Medulla oblongata (tissue), 1 donor: Measurements from ENCODE around the gene TM6SF1.
"Not testable (repeated sequence)": the region's sequence is repeated elsewhere in the genome, so short reads cannot be mapped to it uniquely, and the experiment has no call there.

ENCODE experiments used
- DNase-seq: peaks from one replicate; pipeline ENCODE4 v3.0.0-alpha.2; 2015; ENCODE audit errors: extremely low spot score

The TM6SF1 gene

GRCh38 chr15:83106994-83107840 lies at the start of gene TM6SF1:
Gene TM6SF1, plus strand, starts transcription at chr15:83107645. Its CDS starts 36 bp downstream, at chr15:83107681.
- no peak for DNase-seq

GRCh38 chr15:83057696-83058376 lies 49.6 kb upstream of the TM6SF1 start:
- peak; percentile 19 for DNase-seq

DNA sequence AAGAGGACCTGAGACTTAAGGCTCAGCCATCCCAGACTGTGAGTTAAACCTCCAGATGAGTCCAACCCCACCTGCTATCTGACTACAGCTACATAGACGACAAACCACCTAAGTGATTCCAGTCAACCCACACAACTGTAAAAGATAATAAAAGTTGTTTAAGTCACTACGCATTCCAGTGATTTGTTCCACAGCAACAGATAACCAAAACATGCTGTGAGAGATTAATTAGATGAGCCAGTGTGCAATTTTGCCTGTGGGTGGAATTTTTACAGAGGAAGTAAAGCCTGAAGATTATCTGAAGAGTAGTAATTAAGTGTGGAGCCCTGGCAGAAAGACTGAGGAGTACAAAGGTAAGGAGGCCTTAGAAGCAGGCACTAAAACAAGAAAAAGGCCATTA lies 45.8 kb upstream of the TM6SF1 start:
- no peak for DNase-seq

DNA sequence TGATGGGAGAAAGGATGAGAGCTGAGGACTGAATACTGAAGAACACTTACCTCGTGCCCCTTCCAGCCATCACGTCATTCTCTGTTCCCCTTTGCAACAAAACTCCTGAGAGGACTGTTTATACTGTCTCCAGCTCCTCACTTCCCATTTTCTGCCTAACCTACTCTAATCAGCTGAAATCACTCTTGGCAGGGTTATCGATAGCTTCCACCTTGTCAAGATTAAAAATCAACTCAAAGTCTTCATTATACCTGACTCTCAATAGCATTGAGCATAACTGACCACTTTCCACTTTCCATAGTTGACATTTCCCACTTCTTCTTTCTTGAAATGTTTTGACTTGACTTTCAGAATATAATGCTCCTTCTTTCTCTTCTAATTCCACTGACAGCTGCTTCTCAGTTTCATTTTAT lies 44.7 kb upstream of the TM6SF1 start:
- peak; percentile 71 for DNase-seq

GRCh38 chr15:83063551-83063950 lies 43.9 kb upstream of the TM6SF1 start:
- DNase-seq, result peak; percentile 27

- peak; percentile 4 for DNase-seq
Measured at GRCh38 chr15:83064859-83065258, 42.6 kb upstream of the TM6SF1 start.

DNA sequence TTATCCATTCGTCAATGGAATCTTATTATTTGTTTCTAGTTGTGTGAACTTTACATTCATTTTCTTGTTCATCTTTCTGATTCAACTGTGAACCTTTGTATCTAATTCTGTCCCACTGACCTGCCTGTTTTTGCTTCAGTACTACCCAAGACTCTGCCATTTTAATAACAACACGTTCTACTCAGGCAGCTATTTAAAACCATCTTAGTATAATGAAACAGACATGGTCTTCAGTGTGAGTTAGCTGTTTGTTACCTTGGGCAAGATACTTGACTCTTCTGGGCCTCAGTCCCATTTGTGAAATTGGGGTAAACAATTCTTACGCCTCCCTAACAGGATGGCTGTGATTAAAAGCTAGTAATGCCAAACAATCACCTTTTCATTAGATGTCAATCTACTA lies 42.0 kb upstream of the TM6SF1 start:
- peak; percentile 2 for DNase-seq

- peak; percentile 16 for DNase-seq
Measured at GRCh38 chr15:83066034-83066733, 41.3 kb upstream of the TM6SF1 start.

GRCh38 chr15:83066734-83067637 lies 40.5 kb upstream of the TM6SF1 start, which contains the start of gene BTBD1:
Gene BTBD1, minus strand, starts transcription at chr15:83067252. Its CDS starts 101 bp downstream, at chr15:83067151.
- peak; percentile 92 for DNase-seq

DNA sequence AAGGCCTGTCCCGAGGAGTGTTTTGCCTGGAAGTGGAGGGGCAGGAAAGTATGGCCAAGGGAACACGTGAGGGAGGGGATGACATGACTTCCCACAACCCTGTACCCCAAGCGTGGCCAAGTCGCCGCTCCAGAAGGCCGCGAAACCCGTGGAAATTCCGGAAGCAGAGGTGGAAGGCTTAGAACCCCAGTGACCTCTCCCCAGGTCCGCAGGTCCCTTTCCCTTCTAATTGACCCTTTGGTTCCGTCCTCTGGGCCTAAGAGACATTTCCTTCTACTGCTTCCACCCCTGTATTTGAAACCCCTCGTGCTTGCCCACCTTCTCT lies 39.8 kb upstream of the TM6SF1 start:
- no peak for DNase-seq

GRCh38 chr15:83068054-83068453 lies 39.4 kb upstream of the TM6SF1 start:
- peak; percentile 7 for DNase-seq

DNA sequence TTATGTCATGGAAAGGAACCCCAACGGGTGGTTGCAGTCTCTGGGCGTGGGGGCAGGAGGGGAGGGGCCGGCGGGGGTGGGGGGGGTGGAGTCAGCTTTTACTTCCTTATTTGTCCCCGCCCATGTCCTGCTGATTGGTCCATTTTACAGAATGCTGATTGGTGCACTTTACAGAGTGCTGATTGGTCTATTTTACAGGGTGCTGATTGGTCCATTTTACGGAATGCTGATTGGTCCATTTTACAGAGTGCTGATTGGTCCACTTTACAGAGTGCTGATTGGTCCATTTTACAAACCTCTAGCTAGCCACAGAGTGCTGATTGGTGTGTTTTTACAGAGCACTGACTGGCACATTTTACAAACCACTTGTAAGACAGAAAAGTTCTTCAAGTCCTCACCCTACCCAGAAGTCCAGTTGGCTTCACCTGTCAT lies 38.2 kb upstream of the TM6SF1 start:
- not testable (repeated sequence) for DNase-seq

DNA sequence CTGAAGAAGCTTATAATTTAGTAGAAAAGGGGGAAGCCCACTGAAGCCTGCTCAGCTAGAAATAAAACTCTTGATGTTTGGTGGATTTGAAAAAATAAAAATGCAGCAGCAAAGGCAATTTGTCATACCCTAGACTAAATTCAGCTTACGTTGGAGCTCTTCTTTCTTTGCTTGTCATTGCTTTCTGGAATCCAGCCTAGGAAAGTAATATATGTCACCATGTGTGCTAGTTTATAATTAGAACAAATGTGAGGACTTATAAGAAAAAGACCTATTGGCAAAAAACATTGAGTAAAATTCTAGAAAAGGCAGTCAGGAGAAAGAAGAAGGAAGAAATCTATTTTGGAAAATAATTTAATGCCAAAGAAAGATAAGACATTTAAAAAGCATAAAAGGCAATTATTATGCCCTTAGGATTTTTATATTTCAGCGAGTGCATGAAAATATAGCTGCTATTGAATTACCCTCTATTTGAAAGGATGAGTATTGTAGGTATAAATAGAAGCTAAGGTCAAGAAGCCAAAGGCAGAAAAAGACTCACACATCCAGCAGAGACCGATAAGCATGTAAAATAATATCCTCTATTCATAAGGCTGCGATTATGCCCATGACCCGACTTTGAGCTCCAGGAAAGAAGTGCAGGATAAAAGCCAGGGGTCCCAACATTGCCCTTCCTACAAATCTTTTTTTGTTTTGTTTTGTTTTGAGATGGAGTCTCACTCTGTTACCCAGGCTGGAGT lies 29.8 kb upstream of the TM6SF1 start:
- DNase-seq, result no peak

- DNase-seq, result no peak
Measured at GRCh38 chr15:83078712-83079111, 28.7 kb upstream of the TM6SF1 start.

DNA sequence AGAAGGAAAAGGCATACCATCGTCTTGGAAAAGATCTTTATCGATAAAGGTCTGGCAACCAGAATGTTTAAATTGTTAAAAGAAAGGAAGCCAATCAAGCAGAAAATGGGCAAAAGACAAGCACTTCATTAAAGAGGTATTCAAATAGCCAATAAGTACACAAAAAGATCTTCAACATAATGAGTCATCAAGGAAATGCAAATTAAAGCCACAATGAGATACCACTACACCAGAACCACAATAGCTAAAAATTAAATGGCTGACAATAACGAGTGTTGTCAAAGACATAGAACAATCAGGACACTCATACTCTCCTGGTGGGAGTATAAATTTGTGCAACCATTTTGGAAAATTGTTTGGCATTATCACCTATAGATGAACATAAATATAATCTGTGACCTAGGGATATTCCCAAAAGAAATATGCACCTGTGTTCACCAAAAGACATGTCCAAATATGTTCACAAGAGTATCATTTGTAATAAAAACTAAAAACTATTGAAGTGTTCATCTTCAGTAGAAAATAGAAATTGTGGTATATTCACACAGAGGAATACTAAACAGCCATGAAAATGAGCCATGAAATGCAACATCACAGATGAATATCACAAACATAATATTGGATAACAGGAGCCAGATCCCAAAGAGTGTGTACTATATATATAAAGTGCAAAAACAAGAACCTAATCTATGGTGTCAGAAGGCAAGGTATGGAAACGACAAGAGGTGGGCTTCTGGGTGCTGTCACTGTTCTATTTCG lies 26.0 kb upstream of the TM6SF1 start:
- DNase-seq, result no peak

DNA sequence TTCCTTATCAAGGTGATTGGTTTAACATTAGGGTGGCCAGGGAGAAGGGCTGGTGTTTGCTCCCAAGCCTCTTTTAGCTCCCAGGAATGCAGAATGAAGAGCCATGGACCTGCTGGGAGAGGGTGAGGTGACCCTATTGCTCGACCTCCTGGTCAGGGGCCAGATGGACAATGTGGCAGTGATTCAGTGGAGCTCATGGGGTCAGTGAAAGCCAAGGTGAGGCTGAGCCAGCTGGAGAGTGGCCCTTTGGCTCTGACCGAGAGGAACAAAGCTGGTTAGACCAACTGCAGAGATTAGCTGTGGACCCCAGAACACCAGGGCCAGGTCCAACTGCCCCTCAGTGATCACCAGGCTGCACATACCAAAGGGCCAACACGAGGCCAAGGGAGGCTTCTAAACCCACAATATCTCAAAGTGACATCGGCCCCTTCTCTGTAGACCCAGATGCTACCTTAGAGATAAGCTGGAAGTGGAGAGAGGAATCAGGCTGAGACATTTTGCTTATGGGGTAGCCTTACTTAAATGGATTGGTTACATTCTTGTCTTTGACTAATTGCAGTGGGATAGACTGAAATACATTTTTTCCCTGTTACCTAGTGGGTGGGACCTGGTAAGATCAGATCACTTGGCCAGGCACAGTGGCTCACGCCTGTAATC lies 24.6 kb upstream of the TM6SF1 start:
- DNase-seq, result no peak

- not testable (repeated sequence) for DNase-seq
Measured at GRCh38 chr15:83085461-83085860, 22.0 kb upstream of the TM6SF1 start.

DNA sequence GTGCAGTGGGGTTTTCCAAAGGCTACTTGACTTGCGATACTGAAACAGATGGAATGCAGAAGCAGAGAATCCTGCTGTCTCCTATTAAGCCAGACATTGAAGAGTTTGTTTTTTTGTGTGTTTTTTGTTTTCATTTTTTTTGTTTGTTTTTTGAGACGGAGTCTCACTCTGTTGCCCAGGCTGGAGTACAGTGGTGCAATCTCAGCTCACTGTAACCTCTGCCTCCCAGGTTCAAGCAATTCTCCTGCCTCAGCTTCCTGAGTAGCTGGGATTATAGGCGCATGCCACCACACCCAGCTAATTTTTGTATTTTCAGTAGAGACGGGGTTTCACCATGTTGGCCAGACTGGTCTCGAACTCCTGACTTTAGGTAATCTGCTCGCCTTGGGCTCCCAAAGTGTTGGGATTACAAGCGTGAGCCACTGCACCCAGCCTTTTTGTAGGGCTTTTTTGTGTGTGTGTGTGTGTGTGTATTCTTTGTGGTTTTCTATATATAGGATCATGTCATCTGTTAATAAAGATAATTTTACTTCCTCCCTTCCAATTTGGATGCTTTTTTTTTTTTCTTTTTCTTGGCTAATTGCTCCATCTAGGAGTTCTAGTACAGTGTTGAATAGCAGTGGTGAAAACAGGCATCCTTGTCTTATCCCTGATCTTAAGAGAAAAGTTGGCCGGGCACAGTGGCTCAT lies 21.4 kb upstream of the TM6SF1 start:
- not testable (repeated sequence) for DNase-seq

DNA sequence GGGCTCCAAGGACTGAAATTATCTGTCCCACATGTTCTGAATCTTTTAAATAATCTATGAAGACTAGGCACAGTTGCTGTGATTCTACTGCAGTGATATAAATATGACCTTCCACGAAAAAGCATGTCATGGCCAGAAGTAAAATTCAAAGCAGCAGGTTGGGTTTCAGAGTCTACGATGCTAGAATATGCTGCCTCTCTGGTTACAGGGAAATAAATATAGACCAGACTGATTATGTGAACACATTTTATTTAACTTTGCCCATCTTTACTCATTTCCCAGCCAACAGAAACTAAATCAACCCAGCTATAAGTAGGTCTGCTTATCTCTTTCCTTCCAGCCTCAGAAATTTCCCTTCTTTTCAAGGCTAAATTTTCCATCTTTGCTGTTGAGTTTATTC lies 19.9 kb upstream of the TM6SF1 start:
- DNase-seq, result no peak
